Prostate gland (tissue), 2 donors: Measurements from ENCODE around the gene CORIN. TPM values are rescaled to one million over a fixed set of nuclear protein-coding genes. Genes with fewer than 3 reads are reported as not detected.
"Not testable (repeated sequence)": the region's sequence is repeated elsewhere in the genome, so short reads cannot be mapped to it uniquely, and the experiment has no call there.

ENCODE experiments used
- DNase-seq: peaks from one replicate; pipeline ENCODE4 v3.0.0-alpha.2; 2019; ENCODE audit warnings: low spot score
- H3K27ac ChIP-seq, 2 donors: fragments of 200-600 bp; sonication (generic); 2 replicates each; pipeline ENCODE4 v1.5.1; 2017 to 2019
- H3K27me3 ChIP-seq: fragments of 200-600 bp; sonication (generic); replicated peaks from 2 replicates; pipeline ENCODE4 v1.5.1; 2019; ENCODE audit not compliant: insufficient read depth
- H3K36me3 ChIP-seq, 2 donors: fragments of 200-600 bp; sonication (generic); 1 replicate in 1 of 2; 2 replicates in 1 of 2; pipeline versions ENCODE4 v1.5.1 to v1.8.1; 2017 to 2019
- H3K4me1 ChIP-seq: fragments of 200-600 bp; sonication (generic); replicated peaks from 2 replicates; pipeline ENCODE4 v1.5.1; 2019
- H3K4me3 ChIP-seq, 2 donors: fragments of 200-600 bp; sonication (generic); 2 replicates each; pipeline ENCODE4 v1.5.1; 2017 to 2019
- H3K9me3 ChIP-seq: fragments of 200-600 bp; sonication (generic); 2 replicates; pipeline ENCODE4 v1.5.1; 2017
- CTCF ChIP-seq, 4 experiments: fragments of 200-600 bp in 2 of 4; fragments of 450-650 bp in 2 of 4; sonication (generic) in 2 of 4; IDR thresholded peaks; 1 replicate in 3 of 4; 2 replicates in 1 of 4; pipeline ENCODE4 v1.5.1; 2016 to 2019; ENCODE audit warnings: antibody characterized with exemption in 4 of 4, mild to moderate bottlenecking in 2 of 4, moderate library complexity in 2 of 4
- POLR2A ChIP-seq: fragments of 450-650 bp; IDR thresholded peaks from one replicate; pipeline ENCODE4 v1.6.1; 2016; ENCODE audit warnings: antibody characterized with exemption, mild to moderate bottlenecking
- POLR2AphosphoS5 ChIP-seq: sonication (generic); formaldehyde crosslinking; IDR thresholded peaks from one replicate; pipeline ENCODE4 v1.6.1; 2017; ENCODE audit warnings: antibody characterized with exemption
- WGBS: methylation state at CpG from one replicate; pipeline ENCODE4 v1.1.5; 2018; 5-methylcytosine and 5-hydroxymethylcytosine counted together
- intact Hi-C: fragments of 100-400 bp; cut with DNase I; formaldehyde crosslinking; loops from one replicate; pipeline ENCODE4 v1.14.2; 2022
- microRNA-seq: library from miRNA; unstranded; fragments of <30 nt; microRNA quantifications from one replicate; pipeline ENCODE4, GENCODE V29; 2016
- small RNA-seq, 2 donors: library from RNA; depleted of rRNA; stranded (forward); fragments of <200 nt; gene quantifications; one replicate each; pipeline ENCODE3, GENCODE V24; 2016
- total RNA-seq, 2 donors: library from RNA; depleted of rRNA; stranded (reverse); fragments of >200 nt; gene quantifications; one replicate each; pipeline ENCODE4 v1.1.0, GENCODE V29; 2016

CORIN gene
- total RNA-seq, 2 donors from 2014 or later = 6.0 to 7.7 TPM

- Histone ChIP-seq H3K4me1 (no peaks in the 10 kb centered on the region), H3K36me3 (no peaks in the 10 kb centered on the region), H3K9me3 (no peaks in the 10 kb centered on the region), H3K27ac (no peak overlapping the region), H3K4me3 (no peak overlapping the region), H3K27me3 (no peaks in the 10 kb centered on the region)
- 90% methylated on average over 2 of the region's 2 CpGs for WGBS
- intact Hi-C loops = no loop called here
- DNase-seq = no peak
- TF ChIP-seq CTCF (IDR thresholded peaks at IDR 0.05) (no peak), POLR2A (no peak), POLR2AphosphoS5 (no peak)
Observed at GRCh38 chr4:47553329-47554125, 284.3 kb downstream of the CORIN start.

GRCh38 chr4:47551682-47552081 lies 286.2 kb downstream of the CORIN start:
- intact Hi-C loops = no loop called here
- no peaks in the 10 kb centered on the region for H3K27me3 ChIP-seq
- H3K27ac ChIP-seq = no peak overlapping the region
- no peaks in the 10 kb centered on the region for H3K36me3 ChIP-seq
- no peak overlapping the region for H3K4me3 ChIP-seq
- no peaks in the 10 kb centered on the region for H3K4me1 ChIP-seq
- no peak for DNase-seq
- H3K9me3 ChIP-seq = no peaks in the 10 kb centered on the region
- no peak for TF ChIP-seq POLR2A
- no peak for TF ChIP-seq CTCF (IDR thresholded peaks at IDR 0.05)

GRCh38 chr4:47550899-47551548 lies 286.8 kb downstream of the CORIN start:
- Histone ChIP-seq H3K9me3 (no peaks in the 10 kb centered on the region), H3K36me3 (no peaks in the 10 kb centered on the region), H3K4me3 (no peak overlapping the region), H3K27ac (no peak overlapping the region), H3K4me1 (no peaks in the 10 kb centered on the region), H3K27me3 (no peaks in the 10 kb centered on the region)
- 92% methylated on average over 7 of the region's 7 CpGs for whole genome bisulfite sequencing
- intact Hi-C loops = no loop called here
- TF ChIP-seq POLR2AphosphoS5 = no peak
- TF ChIP-seq CTCF (IDR thresholded peaks at IDR 0.05) = no peak
- no peak for TF ChIP-seq POLR2A
- no peak for DNase-seq

GRCh38 chr4:47550357-47550756 lies 287.5 kb downstream of the CORIN start:
- H3K4me3 ChIP-seq, intact Hi-C loops, H3K27ac ChIP-seq, H3K27me3 ChIP-seq, H3K9me3 ChIP-seq, H3K36me3 ChIP-seq, H3K4me1 ChIP-seq, DNase-seq: not testable (repeated sequence)
- 97% methylated on average over 7 of the region's 7 CpGs for WGBS

Small RNA genes lying within 50 kb of the gene (microRNA-seq; reads per million reads assigned to microRNA genes)
- not detected for gene MIR8053

Small RNA genes lying within 50 kb of the gene (small RNA-seq; reads per million reads assigned to genes)
- 0 reads per million in 2 donors for gene MIR8053

Other genes starting within 250 kb of the CORIN start
- gene NFXL1, start 76.5 kb upstream of the CORIN start, total RNA-seq = 10 to 100 TPM; 17.5 to 19.1 TPM
- gene CNGA1, start 178.6 kb upstream of the CORIN start, total RNA-seq = 1 to 10 TPM; 1.6 to 5.7 TPM
- 1 to 10 TPM; 5.4 to 5.6 TPM for gene NIPAL1, start 178.7 kb upstream of the CORIN start, total RNA-seq